SIG-M5 (cell line): ENCODE results near the gene DSCAML1.

Source experiments
- DNase-seq: peaks from one replicate; lab custom pipeline; 2025; lab: John Stamatoyannopoulos, UW

DSCAML1 gene

GRCh38 chr11:117830674-117831351 is 33.8 kb upstream of the DSCAML1 start:
- DNase-seq, result no peak

DNA sequence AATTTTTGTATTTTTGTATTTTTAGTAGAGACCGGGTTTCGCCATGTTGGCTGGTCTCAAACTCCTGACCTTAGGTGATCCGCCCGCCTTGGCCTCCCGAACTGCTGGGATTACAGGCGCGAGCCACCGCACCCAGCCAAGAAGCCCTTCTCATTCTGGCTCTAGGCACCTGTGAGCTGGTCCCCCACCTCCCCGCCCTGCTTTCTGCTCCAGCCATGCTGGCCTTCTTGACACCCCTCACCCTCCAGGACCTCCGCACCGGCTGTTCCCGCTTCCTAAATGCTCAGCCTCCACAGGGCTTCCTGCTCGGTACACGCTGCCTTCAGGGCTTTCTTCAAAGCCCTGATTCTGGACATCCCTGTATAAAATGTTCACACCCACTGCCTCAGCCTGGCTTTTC is 33.1 kb upstream of the DSCAML1 start:
- DNase-seq, result no peak

DNA sequence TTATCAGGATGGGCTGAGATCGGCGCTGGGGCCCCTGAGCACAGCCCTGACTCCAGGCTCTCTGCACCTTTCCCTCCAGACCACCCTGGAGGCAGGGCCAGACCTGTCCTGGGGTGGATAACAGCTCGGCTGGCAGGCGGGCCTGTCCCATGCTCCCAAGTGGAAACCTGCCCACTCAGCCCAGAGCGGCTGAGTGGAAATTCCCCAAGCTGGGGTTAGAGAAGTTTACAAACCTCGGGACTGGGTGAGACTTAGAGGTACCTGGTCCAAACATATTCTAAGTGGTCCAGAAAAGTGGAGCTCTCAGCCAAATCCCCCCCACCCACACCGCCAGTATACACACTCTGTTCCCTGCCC is 32.3 kb upstream of the DSCAML1 start:
- DNase-seq, result no peak

DNA sequence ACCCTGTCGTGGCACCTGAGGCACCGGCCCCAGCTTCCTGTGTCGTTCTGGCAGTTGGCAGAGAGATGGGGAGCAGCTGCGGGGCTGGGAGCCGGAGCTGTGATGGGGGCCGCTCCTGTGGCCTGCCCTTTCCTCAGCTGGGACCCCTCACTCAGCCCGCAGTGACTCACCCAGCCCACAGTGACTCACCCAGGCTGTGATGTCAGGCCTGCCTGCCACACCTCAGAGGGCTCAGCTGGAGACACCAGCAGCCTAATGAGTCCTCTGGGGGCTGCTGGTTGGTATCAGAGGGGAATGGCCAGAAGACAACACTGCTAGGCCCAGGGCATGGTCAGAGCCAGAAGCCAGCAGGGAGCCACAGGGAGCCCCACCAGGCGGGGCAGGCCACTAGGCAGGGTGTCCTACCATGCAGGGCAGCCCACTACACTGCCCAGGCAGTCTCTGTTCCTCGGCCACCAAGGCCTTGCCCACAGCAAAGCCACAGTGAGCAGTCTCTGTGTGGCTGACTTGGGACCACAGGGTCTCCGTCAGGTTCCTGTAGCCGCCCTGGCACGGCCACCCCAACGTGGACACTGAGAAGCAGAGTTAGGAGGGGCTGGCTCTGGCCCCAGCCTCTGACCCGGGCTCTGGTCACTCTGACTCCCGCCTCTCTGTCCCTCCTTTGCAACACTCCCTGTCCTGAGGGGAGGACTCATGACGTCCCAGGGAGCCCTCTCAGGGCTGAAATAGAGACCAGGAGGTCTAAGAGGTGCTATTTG is 31.8 kb upstream of the DSCAML1 start:
- DNase-seq, result no peak

DNA sequence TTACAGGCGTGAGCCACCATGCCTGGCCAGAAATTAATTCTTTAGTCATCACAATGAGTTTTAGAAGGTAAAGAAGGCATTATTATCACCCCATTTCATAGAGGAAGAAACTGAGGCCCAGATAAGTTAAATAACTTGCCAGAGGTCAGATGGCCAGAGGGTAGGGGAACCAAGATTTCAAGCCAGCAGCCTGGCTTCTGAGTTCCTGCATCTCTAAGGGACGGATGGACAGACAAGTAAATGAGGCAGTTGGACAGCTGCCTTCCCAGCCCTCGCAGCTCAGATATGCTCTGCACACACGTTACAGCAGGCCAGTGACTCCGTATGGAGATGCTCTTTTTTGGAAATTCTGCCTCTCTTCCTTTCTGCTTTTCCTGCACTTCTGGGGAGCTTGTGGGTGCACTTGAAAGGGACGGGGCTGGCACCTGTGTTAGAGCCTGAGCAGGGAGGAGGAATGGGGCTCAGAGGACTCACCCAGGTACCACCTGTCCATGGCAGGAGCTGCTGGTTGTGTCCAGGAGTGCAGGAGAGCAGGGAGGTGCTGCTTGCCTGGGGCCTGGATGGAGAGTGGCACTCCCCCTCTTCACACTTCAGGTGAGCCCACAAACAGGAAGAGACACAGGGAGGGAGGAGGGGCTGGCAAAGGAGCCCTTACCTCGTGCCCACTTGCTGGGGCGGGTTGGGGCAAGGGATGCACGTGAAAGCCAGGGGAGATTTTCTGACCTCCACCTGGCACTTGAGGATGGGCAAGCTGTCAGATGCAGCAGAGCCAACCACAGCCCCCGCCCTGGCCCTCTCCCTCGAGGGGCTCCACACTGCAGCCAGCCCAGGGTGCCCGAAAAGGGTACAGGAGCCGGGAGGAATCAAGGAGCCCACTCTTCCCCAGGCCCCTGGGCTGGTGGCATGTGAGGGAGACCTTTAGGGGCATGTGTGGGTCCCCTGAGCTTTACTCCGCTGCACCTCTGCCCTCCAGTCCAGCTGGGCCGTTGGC is 30.8 kb upstream of the DSCAML1 start:
- DNase-seq, result no peak

DNA sequence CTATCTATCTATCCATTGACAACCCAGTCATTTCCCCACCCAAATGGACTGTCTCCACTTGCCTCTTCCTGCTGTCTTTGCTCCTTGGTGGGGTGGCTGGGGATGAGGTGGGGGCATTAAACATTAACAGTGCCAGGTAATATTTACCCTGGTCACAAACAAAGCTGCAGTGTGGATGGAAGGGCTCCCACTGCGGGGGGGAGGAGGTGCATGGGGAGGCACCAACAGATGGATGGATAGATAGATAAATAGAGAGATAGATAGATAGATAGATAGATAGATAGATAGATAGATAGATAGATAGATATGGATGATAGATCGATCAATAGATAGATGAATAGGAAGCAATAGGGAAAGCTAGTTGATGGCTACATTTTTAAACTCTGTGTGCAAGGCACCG is 29.8 kb upstream of the DSCAML1 start:
- no peak for DNase-seq

DNA sequence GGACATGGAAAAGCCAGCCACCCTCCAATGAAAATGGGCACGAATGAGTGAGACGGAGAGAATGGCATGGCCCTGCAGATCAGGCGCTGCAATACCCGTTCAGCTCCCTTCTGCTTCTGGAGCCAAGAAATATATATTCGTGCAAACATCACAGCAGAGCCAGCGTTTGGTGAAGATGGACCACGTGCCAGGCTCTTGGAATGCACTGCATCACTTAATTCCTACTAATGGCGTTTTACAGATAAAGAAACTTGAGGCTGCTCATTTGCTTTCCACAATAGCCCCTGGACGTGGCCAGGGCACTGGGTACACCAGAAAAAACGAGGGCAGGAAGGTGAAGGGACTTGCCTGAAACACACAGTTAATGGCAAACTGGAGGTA is 29.2 kb upstream of the DSCAML1 start:
- no peak for DNase-seq

DNA sequence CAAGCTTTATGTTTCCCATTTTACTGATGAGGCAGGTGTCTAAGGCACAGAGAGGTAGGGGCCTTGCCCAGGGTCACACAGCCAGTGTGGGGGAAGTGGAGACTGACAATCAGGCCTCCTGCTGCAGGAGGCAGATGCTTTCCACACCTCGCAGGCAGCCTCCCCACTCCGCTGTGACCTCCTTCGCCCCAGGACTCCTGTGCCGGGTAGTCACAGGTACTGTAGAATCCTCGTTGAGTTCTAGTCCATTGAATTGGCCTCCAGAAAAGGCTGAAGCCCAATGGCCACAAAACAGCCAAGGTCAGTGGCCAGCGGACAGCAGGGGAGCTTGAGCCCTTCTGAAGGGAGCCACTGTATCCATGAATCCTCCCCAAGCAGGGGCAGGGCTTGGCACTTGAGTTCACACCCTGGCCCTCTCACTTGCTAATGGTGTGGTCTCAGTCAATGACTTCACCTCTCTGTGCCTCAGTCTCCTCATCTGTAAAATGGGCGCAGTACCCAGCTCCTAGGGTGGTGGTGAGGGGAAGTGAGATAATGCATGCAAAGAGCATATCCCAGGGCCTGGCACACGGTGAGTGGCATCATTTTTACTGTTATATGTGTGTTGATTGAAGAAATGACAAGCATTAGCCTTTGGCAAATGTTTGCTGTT is 28.6 kb upstream of the DSCAML1 start:
- DNase-seq, result no peak

GRCh38 chr11:117824571-117825537 is 27.8 kb upstream of the DSCAML1 start, which contains the start of gene FXYD2:
Gene FXYD2 (minus strand): TSS chr11:117824744. CDS start chr11:117824678, 66 bp downstream.
- no peak for DNase-seq

DNA sequence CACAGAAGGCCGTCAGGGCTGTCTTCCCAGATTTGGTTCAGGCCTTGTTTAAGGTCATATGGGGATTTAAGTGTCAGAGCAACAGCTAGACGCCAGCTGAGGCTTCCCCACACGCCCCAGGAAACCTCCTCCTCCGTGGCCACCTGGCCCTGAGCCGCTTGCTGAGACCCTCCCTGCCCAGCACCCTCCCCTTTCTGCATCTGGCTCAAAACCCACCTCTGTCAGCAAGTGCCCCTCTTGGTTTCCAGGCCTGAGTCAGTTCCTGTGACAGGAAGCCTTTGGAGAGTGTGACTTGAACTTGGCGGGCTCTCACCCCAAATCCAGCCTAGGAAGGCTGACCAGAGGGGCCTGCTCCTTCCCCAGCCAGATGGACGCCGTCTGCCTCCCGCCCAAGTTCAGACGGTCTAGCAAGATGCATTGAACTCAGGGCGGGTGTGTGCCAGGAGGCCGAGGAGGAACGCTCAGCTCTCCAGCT is 27.0 kb upstream of the DSCAML1 start:
- DNase-seq, result no peak

DNA sequence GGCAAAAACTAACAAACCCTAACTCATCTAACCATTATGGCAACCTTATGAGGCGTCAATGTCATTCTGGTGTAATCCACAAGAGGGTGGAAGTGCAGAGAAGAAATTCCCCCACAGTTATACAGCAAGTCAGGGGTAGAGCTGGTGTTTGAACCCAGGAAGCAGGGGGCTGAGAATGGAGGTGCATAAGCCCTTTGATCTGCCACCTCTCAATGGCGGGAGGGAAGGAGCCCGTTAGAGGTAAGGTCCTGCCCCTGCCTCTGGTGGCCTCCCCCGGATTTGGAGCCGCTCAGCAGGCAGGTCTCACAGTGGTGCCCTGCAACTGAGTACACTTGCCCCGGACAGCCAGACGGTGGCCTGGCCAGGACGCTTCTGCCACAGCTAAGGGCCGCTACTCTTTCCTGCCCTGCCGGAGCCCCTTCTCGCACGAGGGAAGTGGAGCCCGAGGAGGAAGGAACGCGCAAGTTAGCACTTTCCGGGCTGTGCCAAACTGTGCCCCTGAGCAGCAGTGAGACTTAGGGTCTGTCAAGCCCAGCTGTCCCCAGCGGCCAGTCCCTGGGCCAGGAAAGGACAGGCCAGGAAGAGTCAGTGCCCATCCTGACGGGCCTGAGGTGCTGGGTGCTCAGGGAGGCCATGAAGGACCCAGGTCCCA is 26.4 kb upstream of the DSCAML1 start:
- DNase-seq, result no peak

DNA sequence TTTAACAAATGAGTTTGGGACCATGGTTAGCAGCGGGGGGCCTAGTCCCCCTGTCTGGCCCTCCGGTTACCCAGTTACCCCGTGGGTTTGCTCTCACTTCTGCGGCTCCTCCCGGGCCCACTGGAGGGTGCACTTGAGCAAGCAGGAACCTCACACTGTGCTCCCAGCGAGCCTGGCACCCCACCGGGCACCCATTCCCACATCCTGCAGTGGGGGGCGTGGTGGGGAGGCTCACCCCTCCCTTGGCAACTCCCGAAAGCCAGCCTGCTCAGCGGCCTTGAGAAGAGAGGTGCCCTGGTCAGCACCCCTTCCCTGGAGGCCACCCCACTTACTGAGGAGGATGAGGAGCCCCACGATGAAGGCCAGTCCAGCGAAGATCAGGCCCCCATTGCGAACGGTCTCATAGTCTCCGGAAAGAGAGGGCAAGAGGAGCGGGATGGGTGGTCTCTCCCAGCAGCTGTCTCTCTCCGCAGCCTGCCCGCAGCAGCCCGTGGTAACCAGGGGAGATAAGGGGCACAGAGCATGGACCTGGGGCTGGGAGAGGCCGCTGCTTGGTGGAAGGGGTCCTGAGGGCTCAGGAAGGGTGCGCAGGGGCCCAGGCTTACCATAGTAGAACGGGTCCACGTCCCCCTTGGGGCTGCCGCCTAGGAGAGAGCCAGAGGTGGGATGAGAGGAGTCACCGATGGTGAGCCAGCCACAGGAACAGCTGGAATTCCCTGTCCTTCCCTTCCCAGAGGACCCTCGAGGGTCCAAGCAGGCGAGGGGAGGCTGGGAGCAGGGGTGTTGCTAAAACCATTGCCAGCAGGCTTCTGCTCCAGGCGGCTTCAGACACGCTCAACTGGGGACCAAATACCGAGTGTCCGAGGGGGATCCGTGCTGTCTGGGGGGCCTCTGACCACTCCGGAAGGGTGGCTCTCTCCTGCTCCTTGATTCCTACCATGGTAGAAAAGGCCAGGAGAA is 25.3 kb upstream of the DSCAML1 start:
- no peak for DNase-seq

- DNase-seq, result no peak
These were observed 24.4 kb upstream of the DSCAML1 start for GRCh38 chr11:117821431-117821830.

DNA sequence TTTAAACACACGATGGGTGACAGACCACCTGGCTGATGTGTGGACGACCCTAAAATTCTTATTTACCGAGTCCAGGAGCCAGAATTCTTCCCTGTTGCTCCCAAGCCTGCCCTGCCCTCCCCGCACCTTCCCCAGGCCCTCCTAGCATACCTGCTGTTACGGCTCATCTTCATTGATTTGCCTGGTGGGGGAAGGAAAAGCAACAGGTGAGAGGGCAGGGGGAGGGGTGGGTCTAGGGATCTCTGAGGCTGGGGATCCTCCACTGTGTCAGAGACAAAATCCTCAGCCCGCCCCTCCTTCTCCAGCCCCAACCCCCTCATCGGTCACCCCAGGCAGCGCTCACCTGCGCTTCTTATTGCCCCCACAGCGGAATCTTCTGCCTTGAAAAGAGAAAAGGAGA is 23.5 kb upstream of the DSCAML1 start:
- DNase-seq, result no peak

DNA sequence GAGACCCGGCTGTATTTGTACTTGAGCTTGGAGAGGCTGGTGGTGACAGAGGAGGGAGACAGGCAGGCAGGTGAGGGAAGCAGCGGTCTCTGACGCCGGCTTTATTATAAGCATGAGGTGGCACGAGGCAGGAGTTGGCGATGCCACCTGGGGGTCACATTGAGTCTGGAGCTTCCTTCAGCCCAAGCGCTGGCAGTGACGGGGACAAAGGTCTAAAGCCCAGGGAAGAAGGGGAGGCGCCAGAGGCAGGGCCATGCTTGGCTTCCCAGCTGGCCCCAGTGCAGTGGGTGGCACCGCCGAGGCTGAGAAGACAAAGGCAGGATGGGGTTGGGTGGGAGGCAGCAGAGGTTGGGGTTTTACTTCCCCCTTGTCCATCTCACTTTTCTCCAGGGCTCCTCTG is 23.1 kb upstream of the DSCAML1 start:
- DNase-seq, result no peak

DNA sequence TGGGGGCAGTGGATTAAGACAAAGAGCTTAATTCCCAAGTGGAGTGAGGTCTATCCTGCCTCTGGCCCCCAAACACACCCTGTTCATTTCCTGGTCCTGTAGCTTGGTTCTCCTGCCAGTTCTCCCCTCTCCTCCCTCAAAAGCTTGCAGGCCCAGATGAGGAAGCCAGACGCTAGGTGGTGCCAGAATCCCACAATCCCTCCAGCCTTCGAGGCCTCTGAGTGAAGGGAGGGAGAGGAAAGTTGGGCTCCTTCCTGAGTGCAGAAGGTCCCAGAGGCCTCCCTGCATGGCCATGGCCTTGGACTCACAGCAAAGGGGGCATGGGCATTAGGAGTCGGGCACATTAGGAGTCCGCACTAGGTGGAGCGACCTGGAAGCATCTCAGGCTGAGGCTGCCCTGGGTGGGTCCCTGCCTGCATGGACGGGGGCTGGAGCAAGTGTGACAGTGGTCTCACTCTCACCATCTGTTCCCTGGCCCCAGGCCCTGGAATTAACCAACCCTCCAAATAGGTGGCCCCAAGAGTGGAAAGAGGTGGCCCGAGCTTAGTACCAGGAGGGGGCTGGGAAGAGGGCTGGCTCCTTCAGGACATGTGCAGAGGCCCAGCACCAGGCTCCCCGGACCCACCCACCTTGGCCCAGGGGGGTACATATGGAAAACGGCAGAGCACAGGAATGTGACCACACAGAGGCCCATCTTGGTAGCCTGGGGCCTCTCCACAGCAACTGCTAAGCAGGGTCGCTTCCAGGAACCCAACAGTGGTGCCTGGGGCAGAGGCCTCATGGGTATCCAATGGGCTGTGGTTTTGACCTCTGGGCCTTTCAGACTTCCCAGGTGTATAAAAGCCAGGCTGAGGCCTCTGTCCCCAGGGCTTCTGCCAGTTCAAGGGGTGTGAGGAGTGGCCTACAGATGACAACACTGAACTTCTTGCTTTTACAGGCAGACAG is 22.4 kb upstream of the DSCAML1 start:
- DNase-seq, result no peak

GRCh38 chr11:117818041-117818873 is 21.2 kb upstream of the DSCAML1 start:
- no peak for DNase-seq
